Measurements from ENCODE around the gene EML4. TPM values are rescaled to one million over a fixed set of nuclear protein-coding genes. Genes with fewer than 3 reads are reported as not detected.
A peak's percentile ranks its signal among the peaks of the same experiment; 100 is the strongest.

EML4 gene
- polyA plus RNA-seq, 1 donor (not counting 4 experiments of a cell fraction or from before 2014, with no cell fraction given) = 36.4 TPM

- TF ChIP-seq EZH2 (IDR thresholded peaks at IDR 0.05; ENCODE audit: low read length) = no peak
- no peak for TF ChIP-seq CTCF (optimal IDR thresholded peaks at IDR 0.05 in 1 of 3, IDR thresholded peaks at IDR 0.05 in 1 of 3, conservative IDR thresholded peaks at IDR 0.05 in 1 of 3; ENCODE audit: extremely low read depth in 1 of 3, insufficient read depth in 2 of 3, low read length in 3 of 3)
- H3K27me3 ChIP-seq (ENCODE audit: control insufficient read depth, extremely low read depth, insufficient read depth, low read length) = no peaks in the 10 kb centered on the region
- H3K4me3 ChIP-seq (ENCODE audit: control insufficient read depth in 2 of 3, extremely low read depth in 1 of 3, insufficient read depth in 2 of 3, low read depth in 1 of 3, low read length in 3 of 3) = no peak overlapping the region
- H3K9me3 ChIP-seq (ENCODE audit: control insufficient read depth, low read depth, low read length) = no peaks in the 10 kb centered on the region
- peak overlapping the region; percentile 39 for H2AFZ ChIP-seq (ENCODE audit: control insufficient read depth, low read length)
- H3K4me1 ChIP-seq (ENCODE audit: control insufficient read depth, extremely low read depth, insufficient read depth, low read length) = peaks cover 17% of the 10 kb centered on the region
- H3K36me3 ChIP-seq (ENCODE audit: control insufficient read depth in 2 of 2, extremely low read depth in 1 of 2, insufficient read depth in 2 of 2, low read length in 2 of 2) = peaks cover 0 to 3% of the 10 kb centered on the region in 2 experiments
- dilution Hi-C loops (cut with MboI; ENCODE audit: extremely low pct_ligation_motif_present, low sequenced_read_pairs) = no loop called here
- peak overlapping the region; percentile 21 for H3K27ac ChIP-seq (ENCODE audit: control insufficient read depth, insufficient read depth, low read length)
- peak; percentile 17 for DNase-seq (ENCODE audit: low read depth, low spot score)
- H3K9ac ChIP-seq (ENCODE audit: control insufficient read depth, extremely low read depth, insufficient read depth, low read length) = no peak overlapping the region
- H3K9me1 ChIP-seq (ENCODE audit: control insufficient read depth, extremely low read depth, insufficient read depth, low read length) = no peaks in the 10 kb centered on the region
- H4K20me1 ChIP-seq (ENCODE audit: control insufficient read depth, extremely low read depth, insufficient read depth, low read length) = no peaks in the 10 kb centered on the region
- FAIRE-seq = peak; percentile 89
- H3K4me2 ChIP-seq (ENCODE audit: control insufficient read depth, extremely low read depth, insufficient read depth, low read depth, low read length) = peak overlapping the region; percentile 35
- no peaks in the 10 kb centered on the region for H3K79me2 ChIP-seq (ENCODE audit: control insufficient read depth, insufficient read depth, low read length)
Observed at GRCh38 chr2:42314892-42315468, 145.8 kb downstream of the EML4 start.

GRCh38 chr2:42315844-42316470 is 146.8 kb downstream of the EML4 start:
- H3K4me1 ChIP-seq (ENCODE audit: control insufficient read depth, extremely low read depth, insufficient read depth, low read length) = peaks cover 17% of the 10 kb centered on the region
- H3K9me1 ChIP-seq (ENCODE audit: control insufficient read depth, extremely low read depth, insufficient read depth, low read length) = no peaks in the 10 kb centered on the region
- dilution Hi-C loops (cut with MboI; ENCODE audit: extremely low pct_ligation_motif_present, low sequenced_read_pairs) = no loop called here
- no peak overlapping the region for H2AFZ ChIP-seq (ENCODE audit: control insufficient read depth, low read length)
- H3K79me2 ChIP-seq (ENCODE audit: control insufficient read depth, insufficient read depth, low read length) = no peaks in the 10 kb centered on the region
- no peak overlapping the region for H3K4me3 ChIP-seq (ENCODE audit: control insufficient read depth in 2 of 3, extremely low read depth in 1 of 3, insufficient read depth in 2 of 3, low read depth in 1 of 3, low read length in 3 of 3)
- FAIRE-seq (no peak), DNase-seq (ENCODE audit: low read depth, low spot score) (no peak)
- no peaks in the 10 kb centered on the region for H3K9me3 ChIP-seq (ENCODE audit: control insufficient read depth, low read depth, low read length)
- no peak overlapping the region for H3K4me2 ChIP-seq (ENCODE audit: control insufficient read depth, extremely low read depth, insufficient read depth, low read depth, low read length)
- H3K9ac ChIP-seq (ENCODE audit: control insufficient read depth, extremely low read depth, insufficient read depth, low read length) = no peak overlapping the region
- H3K27me3 ChIP-seq (ENCODE audit: control insufficient read depth, extremely low read depth, insufficient read depth, low read length) = no peaks in the 10 kb centered on the region
- TF ChIP-seq EZH2 (IDR thresholded peaks at IDR 0.05; ENCODE audit: low read length) = no peak
- no peak for TF ChIP-seq CTCF (optimal IDR thresholded peaks at IDR 0.05 in 1 of 3, IDR thresholded peaks at IDR 0.05 in 1 of 3, conservative IDR thresholded peaks at IDR 0.05 in 1 of 3; ENCODE audit: extremely low read depth in 1 of 3, insufficient read depth in 2 of 3, low read length in 3 of 3)
- H4K20me1 ChIP-seq (ENCODE audit: control insufficient read depth, extremely low read depth, insufficient read depth, low read length) = no peaks in the 10 kb centered on the region
- H3K36me3 ChIP-seq (ENCODE audit: control insufficient read depth in 2 of 2, extremely low read depth in 1 of 2, insufficient read depth in 2 of 2, low read length in 2 of 2) = peaks cover 0 to 3% of the 10 kb centered on the region in 2 experiments
- peak overlapping the region; percentile 21 for H3K27ac ChIP-seq (ENCODE audit: control insufficient read depth, insufficient read depth, low read length)

Data from keratinocyte (primary cell).